Breast epithelium (tissue), 3 donors: ENCODE data around the gene CNTRL.

Experiments used
- CTCF ChIP-seq, 3 donors: fragments of 450-650 bp; IDR thresholded peaks; one replicate each; pipeline ENCODE4 v1.5.1; 2016 to 2017; ENCODE audit warnings: antibody characterized with exemption in 3 of 3, mild to moderate bottlenecking in 3 of 3, moderate library complexity in 3 of 3
- POLR2A ChIP-seq: fragments of 450-650 bp; IDR thresholded peaks from one replicate; pipeline ENCODE4 v1.6.1; 2016; ENCODE audit warnings: antibody characterized with exemption, mild to moderate bottlenecking, moderate library complexity
- POLR2AphosphoS5 ChIP-seq, 3 donors: sonication (generic); formaldehyde crosslinking; IDR thresholded peaks; one replicate each; pipeline ENCODE4 v1.6.1; 2017; ENCODE audit warnings: antibody characterized with exemption in 3 of 3

GRCh38 chr9:121038804-121039203, 36.0 kb upstream of the CNTRL start:
- TF ChIP-seq CTCF (IDR thresholded peaks at IDR 0.05) (no peak), POLR2A (no peak), POLR2AphosphoS5 (IDR thresholded peaks at IDR 0.05) (no peak)
